Fibroblast of lung (primary cell): ENCODE measurements around the gene VAMP1.

Source experiments
- CTCF ChIP-seq, 2 donors: IDR thresholded peaks in 1 of 2; conservative IDR thresholded peaks in 1 of 2; 1 replicate in 1 of 2; 2 replicates in 1 of 2; pipeline ENCODE4 v1.5.1; 2011 to 2012; ENCODE audit warnings: low read length in 2 of 2, control low read depth in 1 of 2, inconsistent platforms in 1 of 2, low read depth in 1 of 2, mild to moderate bottlenecking in 1 of 2
- EZH2 ChIP-seq: IDR thresholded peaks from 2 replicates; pipeline ENCODE4 v1.5.1; 2012; ENCODE audit warnings: low read length, control low read depth, mild to moderate bottlenecking; ENCODE audit errors: missing control alignments

GRCh38 chr12:6489449-6489848, 19.0 kb upstream of the VAMP1 start:
- TF ChIP-seq CTCF (conservative IDR thresholded peaks at IDR 0.05 in 1 of 2, IDR thresholded peaks at IDR 0.05 in 1 of 2; ENCODE audit: low read depth in 1 of 2, low read length in 2 of 2) (no peak), EZH2 (no peak)
